ENCODE data around the gene MBD3L2.
"Not testable (repeated sequence)": the region's sequence is repeated elsewhere in the genome, so short reads cannot be mapped to it uniquely, and the experiment has no call there.

MBD3L2 gene

DNA sequence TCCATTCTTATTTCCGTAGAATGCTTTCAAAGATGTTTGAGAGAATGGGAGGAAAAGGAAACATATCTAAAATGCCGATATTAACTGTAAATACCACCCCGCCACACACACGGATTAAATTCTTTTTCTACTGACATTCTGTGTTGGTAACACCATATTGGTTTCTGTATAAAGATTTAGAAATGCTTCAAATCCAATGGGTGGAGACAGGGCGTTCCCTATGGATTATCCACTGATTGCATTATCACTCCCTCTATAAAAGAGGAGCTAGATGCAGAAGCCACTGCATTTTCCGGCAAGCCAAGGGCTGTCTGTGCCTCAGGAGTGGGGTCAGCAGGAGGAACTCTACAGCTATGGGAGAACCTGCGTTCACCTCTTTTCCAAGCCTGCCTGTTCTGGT is at the start of gene MBD3L2:
Gene MBD3L2, plus strand, starts transcription at position 301 of the 400 bp plus-strand sequence. Its CDS starts 53 bp downstream, at position 354.
- not testable (repeated sequence) for DNase-seq (ENCODE audit: low spot score)

DNA sequence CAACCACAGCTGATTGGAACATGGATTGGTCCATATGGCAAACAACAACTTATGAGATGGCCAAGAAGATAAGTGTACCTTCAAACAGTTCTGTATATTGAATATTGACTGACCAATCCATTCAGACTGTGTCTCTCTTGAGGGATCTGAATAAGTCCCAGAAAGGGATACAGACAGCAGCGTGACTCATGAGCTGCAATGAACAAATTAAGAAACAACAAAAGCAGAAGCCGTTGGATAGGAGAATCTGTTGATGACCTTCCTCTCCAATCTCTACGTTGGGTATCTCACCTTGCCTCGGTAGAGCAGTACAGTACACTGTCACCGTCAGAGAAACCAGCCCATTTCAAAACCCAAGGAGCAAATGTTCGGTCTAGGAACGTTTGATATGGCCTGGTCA is 49.2 kb upstream of the MBD3L2 start:
- no peak for DNase-seq (ENCODE audit: low spot score)

DNA sequence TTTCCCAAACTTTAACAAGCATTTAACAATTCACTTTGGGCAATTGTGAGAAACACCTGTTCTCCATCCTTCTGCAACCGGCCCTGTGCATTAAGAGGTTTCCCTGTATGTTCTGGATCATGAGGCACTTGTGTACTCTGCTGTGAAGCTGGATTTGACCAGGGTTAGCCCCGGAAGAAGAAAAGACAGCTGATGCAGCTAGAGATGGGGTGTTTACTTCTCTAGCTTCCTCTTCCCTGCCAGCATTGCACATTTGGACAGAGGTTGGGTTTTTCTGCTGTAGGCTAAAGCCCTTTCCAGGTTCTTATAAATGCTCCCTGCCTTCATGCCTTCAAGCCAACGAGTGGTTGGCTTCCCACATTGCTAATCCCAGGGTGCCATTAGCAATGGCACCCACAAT is 48.8 kb upstream of the MBD3L2 start:
- no peak for DNase-seq (ENCODE audit: low spot score)

DNA sequence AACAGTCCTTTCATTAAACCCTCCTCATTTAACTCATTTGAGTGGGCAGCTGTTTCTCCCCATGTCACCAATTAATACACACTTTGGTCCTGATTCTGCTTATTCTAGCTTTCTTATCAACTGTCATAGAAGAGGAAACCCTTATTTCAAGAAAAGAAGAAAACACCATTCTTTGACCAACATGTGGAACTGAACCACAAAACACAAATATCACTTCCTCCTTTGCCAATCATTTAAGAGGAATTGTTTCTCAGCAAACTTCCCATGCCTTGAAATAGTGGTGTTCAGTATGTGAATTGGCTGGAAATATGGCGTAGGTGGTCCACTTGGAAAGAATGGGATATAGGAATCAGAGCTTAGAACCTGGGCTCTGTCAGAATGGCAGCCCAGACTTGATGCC is 48.3 kb upstream of the MBD3L2 start:
- no peak for DNase-seq (ENCODE audit: low spot score)

DNA sequence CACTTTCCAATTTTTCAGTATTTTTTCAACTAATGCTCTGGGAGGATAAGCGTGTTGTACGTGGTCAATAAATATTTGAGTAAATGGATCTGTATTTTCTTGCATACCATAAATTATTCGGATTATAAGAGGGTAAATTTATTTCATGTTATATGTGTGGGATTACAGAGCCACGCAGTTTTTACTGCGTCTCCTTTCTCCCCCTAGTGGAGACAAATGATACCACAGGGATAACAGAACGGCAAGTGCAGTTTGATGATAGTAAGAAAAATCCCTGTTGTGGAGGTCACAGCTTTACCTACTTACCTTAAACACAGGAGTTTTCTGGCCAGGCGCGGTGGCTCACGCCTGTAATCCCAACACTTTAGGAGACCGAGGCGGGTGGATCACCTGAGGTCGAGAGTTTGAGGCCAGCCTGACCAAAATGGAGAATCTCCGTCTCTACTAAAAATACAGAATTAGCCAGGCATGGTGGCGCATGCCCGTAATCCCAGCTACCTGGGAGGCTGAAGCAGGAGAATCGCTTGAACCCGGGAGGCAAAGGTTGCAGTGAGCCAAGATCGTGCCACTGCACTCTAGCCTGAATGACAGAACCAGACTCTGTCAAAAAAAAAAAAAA is 44.7 kb upstream of the MBD3L2 start:
- peak; percentile 59 for DNase-seq (ENCODE audit: low spot score)

GRCh38 chr19:7006135-7006704 is 42.9 kb upstream of the MBD3L2 start:
- DNase-seq (ENCODE audit: low spot score): peak; percentile 51

- DNase-seq (ENCODE audit: low spot score): no peak
These were observed 41.3 kb upstream of the MBD3L2 start for GRCh38 chr19:7007859-7008258.

- DNase-seq (ENCODE audit: low spot score): no peak
These were observed 38.2 kb upstream of the MBD3L2 start for GRCh38 chr19:7010722-7011593.

- no peak for DNase-seq (ENCODE audit: low spot score)
These were observed 35.4 kb upstream of the MBD3L2 start for GRCh38 chr19:7013678-7014077.

DNA sequence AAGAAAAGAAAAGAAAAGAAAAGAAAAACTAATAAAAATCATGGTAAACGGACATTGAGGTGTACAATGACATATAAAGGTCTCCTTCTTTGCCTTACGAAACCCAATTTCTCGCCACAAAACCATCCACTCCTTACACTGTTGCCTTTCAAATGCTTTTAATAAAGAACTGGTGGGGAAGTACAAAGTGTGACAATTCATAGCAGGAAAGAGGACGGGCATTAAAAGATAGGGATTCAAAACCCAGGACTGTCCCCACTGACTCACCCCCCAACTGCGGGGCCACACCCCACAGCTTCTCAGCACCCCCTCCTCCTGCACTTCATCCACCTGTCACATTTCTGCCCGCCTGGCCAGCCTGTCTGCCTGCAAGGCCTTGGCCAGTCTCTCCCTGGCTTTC is 30.3 kb upstream of the MBD3L2 start:
- DNase-seq (ENCODE audit: low spot score): no peak

GRCh38 chr19:7021331-7021730 is 27.8 kb upstream of the MBD3L2 start, which contains the start of gene MBD3L2B:
Gene MBD3L2B (minus strand): TSS chr19:7021431. CDS start chr19:7021397, 34 bp downstream.
- not testable (repeated sequence) for DNase-seq (ENCODE audit: low spot score)

DNA sequence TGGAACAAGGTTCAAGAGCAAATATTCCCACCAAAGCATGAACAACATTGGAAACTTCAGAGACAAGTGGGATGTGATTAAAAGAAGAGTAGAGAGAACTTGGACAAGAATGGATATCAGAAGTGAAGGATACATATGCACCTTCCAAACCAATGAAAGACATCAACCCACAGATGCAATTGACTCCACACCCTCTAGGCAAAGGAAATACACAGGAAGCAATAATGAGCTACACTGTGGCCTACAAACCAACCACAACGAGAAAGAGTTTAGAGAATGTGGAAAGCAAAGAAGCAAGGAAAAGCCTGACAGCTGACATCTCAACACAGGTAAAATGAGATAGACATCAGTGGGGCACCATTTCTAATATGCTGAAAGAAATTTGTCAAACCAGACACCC is 20.3 kb upstream of the MBD3L2 start:
- DNase-seq (ENCODE audit: low spot score): not testable (repeated sequence)

DNA sequence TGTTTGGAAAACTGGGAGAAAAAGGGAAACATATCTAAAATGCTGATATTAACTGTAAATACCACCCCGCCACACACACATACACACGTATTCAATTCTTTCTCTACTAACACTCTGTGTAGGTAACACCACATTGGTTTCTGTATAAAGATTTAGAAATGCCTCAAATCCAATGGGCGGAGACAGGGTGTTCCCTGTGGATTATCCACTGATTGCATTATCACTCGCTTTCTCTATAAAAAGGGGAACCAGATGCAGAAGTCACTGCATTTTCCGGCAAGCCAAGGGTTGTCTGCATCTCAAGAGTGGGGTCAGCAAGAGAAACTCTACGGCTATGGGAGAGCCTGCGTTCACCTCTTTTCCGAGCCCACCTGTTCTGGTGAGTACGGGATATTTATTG is 18.8 kb upstream of the MBD3L2 start, which contains the start of gene MBD3L5:
Gene MBD3L5, plus strand, starts transcription at position 301 of the 400 bp plus-strand sequence. Its CDS starts 34 bp downstream, at position 335.
- not testable (repeated sequence) for DNase-seq (ENCODE audit: low spot score)

DNA sequence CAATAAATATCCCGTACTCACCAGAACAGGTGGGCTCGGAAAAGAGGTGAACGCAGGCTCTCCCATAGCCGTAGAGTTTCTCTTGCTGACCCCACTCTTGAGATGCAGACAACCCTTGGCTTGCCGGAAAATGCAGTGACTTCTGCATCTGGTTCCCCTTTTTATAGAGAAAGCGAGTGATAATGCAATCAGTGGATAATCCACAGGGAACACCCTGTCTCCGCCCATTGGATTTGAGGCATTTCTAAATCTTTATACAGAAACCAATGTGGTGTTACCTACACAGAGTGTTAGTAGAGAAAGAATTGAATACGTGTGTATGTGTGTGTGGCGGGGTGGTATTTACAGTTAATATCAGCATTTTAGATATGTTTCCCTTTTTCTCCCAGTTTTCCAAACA is 9.0 kb upstream of the MBD3L2 start, which contains the start of gene MBD3L4:
Gene MBD3L4, minus strand, starts transcription at position 101 of the 400 bp plus-strand sequence. Its CDS starts 35 bp downstream, at position 66.
- not testable (repeated sequence) for DNase-seq (ENCODE audit: low spot score)

DNA sequence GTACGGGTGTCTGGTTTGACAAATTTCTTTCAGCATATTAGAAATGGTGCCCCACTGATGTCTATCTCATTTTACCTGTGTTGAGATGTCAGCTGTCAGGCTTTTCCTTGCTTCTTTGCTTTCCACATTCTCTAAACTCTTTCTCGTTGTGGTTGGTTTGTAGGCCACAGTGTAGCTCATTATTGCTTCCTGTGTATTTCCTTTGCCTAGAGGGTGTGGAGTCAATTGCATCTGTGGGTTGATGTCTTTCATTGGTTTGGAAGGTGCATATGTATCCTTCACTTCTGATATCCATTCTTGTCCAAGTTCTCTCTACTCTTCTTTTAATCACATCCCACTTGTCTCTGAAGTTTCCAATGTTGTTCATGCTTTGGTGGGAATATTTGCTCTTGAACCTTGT is 7.6 kb upstream of the MBD3L2 start:
- not testable (repeated sequence) for DNase-seq (ENCODE audit: low spot score)

GRCh38 chr19:7051421-7051820 is 2.3 kb downstream of the MBD3L2 start:
- not testable (repeated sequence) for DNase-seq (ENCODE audit: low spot score)

- DNase-seq (ENCODE audit: low spot score): not testable (repeated sequence)
These were observed 3.8 kb downstream of the MBD3L2 start for GRCh38 chr19:7052896-7053295.

DNA sequence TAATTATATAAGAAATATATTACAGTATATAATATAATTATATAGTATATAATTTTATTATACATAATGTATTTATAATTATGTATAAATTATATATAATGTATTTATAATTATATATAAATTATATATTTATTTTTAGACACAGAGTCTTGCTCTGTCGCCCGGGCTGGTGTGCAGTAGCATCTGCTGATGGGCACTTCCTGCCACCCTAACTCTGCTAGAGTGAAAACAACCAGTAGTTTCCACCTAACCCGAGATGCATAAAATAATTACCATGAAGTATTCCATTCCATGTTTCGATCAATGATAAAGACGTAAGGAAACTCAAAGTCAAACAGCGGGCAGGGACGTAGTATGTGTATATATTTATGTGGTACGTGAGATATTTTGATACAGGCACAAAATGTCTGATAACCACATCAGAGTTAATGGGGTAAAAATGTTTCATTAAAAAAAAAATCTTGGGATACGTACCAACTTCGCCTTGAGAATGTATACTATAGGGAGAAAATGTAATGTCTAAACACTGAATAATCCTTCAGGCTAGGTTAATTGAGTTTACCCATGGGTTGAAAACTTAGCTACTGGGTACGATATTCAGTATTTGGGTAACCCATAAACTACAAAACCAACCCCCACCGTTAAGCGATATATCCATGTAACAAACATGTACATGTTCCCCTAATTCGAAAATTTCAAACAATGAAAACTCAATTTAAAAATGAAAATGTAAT is 5.7 kb downstream of the MBD3L2 start:
- not testable (repeated sequence) for DNase-seq (ENCODE audit: low spot score)

GRCh38 chr19:7055679-7056078 is 6.6 kb downstream of the MBD3L2 start:
- DNase-seq (ENCODE audit: low spot score): not testable (repeated sequence)

GRCh38 chr19:7056371-7056770 is 7.2 kb downstream of the MBD3L2 start:
- not testable (repeated sequence) for DNase-seq (ENCODE audit: low spot score)

DNA sequence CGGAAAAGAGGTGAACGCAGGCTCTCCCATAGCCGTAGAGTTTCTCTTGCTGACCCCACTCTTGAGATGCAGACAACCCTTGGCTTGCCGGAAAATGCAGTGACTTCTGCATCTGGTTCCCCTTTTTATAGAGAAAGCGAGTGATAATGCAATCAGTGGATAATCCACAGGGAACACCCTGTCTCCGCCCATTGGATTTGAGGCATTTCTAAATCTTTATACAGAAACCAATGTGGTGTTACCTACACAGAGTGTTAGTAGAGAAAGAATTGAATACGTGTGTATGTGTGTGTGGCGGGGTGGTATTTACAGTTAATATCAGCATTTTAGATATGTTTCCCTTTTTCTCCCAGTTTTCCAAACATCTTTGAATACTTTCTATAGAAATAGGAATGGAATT is 9.5 kb downstream of the MBD3L2 start, which contains the start of gene MBD3L3:
Gene MBD3L3, minus strand, starts transcription at position 101 of the 400 bp plus-strand sequence. Its CDS starts 71 bp downstream, at position 30.
- DNase-seq (ENCODE audit: low spot score): not testable (repeated sequence)

DNA sequence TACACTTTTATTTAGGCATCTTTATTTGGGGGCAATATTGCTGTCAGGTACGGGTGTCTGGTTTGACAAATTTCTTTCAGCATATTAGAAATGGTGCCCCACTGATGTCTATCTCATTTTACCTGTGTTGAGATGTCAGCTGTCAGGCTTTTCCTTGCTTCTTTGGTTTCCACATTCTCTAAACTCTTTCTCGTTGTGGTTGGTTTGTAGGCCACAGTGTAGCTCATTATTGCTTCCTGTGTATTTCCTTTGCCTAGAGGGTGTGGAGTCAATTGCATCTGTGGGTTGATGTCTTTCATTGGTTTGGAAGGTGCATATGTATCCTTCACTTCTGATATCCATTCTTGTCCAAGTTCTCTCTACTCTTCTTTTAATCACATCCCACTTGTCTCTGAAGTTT is 10.9 kb downstream of the MBD3L2 start:
- DNase-seq (ENCODE audit: low spot score): not testable (repeated sequence)

Data from NAMALWA (cell line).